Uterus (tissue), 4 donors: ENCODE data around the gene HOXA1. TPM values are rescaled to one million over a fixed set of nuclear protein-coding genes. Genes with fewer than 3 reads are reported as not detected.
"Not testable (repeated sequence)": the region's sequence is repeated elsewhere in the genome, so short reads cannot be mapped to it uniquely, and the experiment has no call there.

Experiments
- DNase-seq, 2 donors: peaks; one replicate each; pipeline ENCODE4 v3.0.0-alpha.2; 2019 to 2020
- H3K27ac ChIP-seq, 2 donors: fragments of 200-600 bp; sonication (generic); 1 replicate in 1 of 2; 2 replicates in 1 of 2; pipeline ENCODE4 v1.5.1; 2016 to 2018
- H3K27me3 ChIP-seq, 2 donors: fragments of 200-600 bp; sonication (generic); one replicate each; pipeline ENCODE4 v1.5.1; 2018 to 2019; ENCODE audit warnings: control low read depth in 1 of 2
- H3K36me3 ChIP-seq, 2 donors: fragments of 200-600 bp; sonication (generic); one replicate each; pipeline ENCODE4 v1.5.1; 2019; ENCODE audit warnings: control low read depth in 1 of 2
- H3K4me1 ChIP-seq, 2 donors: fragments of 200-600 bp; sonication (generic); one replicate each; pipeline ENCODE4 v1.5.1; 2018 to 2019; ENCODE audit warnings: control low read depth in 1 of 2
- H3K4me3 ChIP-seq, 2 donors: fragments of 200-600 bp; sonication (generic); 1 replicate in 1 of 2; 2 replicates in 1 of 2; pipeline ENCODE4 v1.5.1; 2018 to 2019; ENCODE audit warnings: mild to moderate bottlenecking in 1 of 2
- H3K9me3 ChIP-seq, 2 donors: fragments of 200-600 bp; sonication (generic); one replicate each; pipeline ENCODE4 v1.5.1; 2019; ENCODE audit warnings: control low read depth in 1 of 2
- POLR2A ChIP-seq, 2 donors: fragments of 450-650 bp; IDR thresholded peaks; one replicate each; pipeline ENCODE4 v1.6.1; 2016; ENCODE audit warnings: antibody characterized with exemption in 2 of 2, mild to moderate bottlenecking in 1 of 2, moderate library complexity in 1 of 2
- intact Hi-C: fragments of 100-400 bp; cut with DNase I; formaldehyde crosslinking; loops from one replicate; pipeline ENCODE4 v1.15.1; 2023; ENCODE audit warnings: low total_unique reads
- small RNA-seq: library from RNA; depleted of rRNA; stranded (forward); fragments of <200 nt; gene quantifications from one replicate; pipeline ENCODE3, GENCODE V24; 2016
- total RNA-seq, 4 donors: library from RNA; depleted of rRNA in 3 of 4; stranded (reverse); fragments of >200 nt in 3 of 4; gene quantifications; one replicate each; pipeline versions ENCODE4 v1.1.0 to v1.2.4, GENCODE V29; 2014 to 2023
- TF ChIP-seq, protein P1 (sequence below), 4 experiments: fragments of 200-600 bp in 2 of 4; fragments of 450-650 bp in 2 of 4; sonication (generic) in 2 of 4; IDR thresholded peaks; one replicate each; pipeline ENCODE4 v1.5.1; 2016 to 2019; ENCODE audit warnings: antibody characterized with exemption in 4 of 4, mild to moderate bottlenecking in 2 of 4, moderate library complexity in 1 of 4
- donor health status: DM: yes; HTN: yes; CAD: no.

Gene HOXA1
- total RNA-seq, 4 donors from 2014 or later: 0.28 to 2.0 (median 1.5) TPM

DNA sequence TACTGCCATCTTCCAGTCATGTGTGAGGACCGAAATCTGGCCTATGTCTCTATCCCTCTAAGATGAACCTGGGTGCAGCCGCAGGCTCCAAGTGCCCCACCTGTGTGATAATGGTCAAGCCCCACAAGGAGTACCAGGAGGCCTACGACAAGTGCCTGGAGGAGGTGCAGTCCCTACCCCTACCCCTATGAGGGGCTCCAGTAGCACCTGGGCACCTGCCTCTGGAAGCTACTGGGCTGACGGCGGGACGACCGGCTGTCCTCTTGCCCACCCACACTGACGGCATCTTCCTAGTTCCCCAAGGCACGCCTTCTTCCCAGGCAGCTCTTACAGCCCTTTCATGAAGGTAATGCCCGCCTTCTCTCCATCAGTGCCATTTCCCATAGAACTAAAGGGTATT lies 47.4 kb downstream of the HOXA1 start:
- Histone ChIP-seq H3K27me3 (no peaks in the 10 kb centered on the region), H3K4me3 (no peak overlapping the region), H3K36me3 (no peaks in the 10 kb centered on the region), H3K9me3 (no peaks in the 10 kb centered on the region), H3K4me1 (no peaks in the 10 kb centered on the region), H3K27ac (no peak overlapping the region)
- intact Hi-C loops: no loop called here
- no peak for DNase-seq
- TF ChIP-seq, protein P1, sequence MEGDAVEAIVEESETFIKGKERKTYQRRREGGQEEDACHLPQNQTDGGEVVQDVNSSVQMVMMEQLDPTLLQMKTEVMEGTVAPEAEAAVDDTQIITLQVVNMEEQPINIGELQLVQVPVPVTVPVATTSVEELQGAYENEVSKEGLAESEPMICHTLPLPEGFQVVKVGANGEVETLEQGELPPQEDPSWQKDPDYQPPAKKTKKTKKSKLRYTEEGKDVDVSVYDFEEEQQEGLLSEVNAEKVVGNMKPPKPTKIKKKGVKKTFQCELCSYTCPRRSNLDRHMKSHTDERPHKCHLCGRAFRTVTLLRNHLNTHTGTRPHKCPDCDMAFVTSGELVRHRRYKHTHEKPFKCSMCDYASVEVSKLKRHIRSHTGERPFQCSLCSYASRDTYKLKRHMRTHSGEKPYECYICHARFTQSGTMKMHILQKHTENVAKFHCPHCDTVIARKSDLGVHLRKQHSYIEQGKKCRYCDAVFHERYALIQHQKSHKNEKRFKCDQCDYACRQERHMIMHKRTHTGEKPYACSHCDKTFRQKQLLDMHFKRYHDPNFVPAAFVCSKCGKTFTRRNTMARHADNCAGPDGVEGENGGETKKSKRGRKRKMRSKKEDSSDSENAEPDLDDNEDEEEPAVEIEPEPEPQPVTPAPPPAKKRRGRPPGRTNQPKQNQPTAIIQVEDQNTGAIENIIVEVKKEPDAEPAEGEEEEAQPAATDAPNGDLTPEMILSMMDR (IDR thresholded peaks at IDR 0.05): no peak
- TF ChIP-seq POLR2A (IDR thresholded peaks at IDR 0.05): no peak

DNA sequence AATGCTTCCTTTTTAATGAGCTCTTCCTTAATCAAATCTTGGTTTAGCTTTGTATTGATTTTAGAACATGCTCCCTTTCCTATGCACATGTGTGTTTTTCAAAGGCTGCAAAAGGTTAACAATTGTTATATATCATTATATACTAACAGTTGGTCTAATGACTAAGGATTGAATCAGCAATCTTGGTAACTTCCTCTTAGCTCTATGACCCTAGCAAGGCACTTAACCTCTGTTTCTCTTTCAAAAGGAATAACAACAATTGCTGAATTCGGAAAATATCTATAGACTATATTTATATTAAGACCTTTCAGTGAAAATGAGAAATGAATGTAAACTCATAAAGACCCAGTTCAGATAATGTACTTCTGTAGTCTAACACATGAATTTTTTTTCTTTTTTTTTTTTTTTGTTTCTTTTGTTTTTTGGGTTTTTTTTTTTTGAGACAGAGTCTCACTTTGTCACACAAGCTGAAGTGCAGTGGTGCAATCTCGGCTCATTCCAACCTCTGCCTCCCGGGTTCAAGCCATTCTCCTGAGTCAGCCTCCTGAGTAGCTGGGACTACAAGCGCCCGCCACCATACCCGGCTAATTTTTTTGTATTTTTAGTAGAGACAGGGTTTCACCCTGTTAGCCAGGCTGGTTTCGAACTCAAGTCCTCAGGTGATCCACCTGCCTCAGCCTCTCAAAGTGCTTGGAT lies 48.8 kb downstream of the HOXA1 start:
- intact Hi-C loops: no loop called here
- Histone ChIP-seq H3K27me3 (no peaks in the 10 kb centered on the region), H3K9me3 (no peaks in the 10 kb centered on the region), H3K4me3 (no peak overlapping the region), H3K4me1 (no peaks in the 10 kb centered on the region), H3K27ac (no peak overlapping the region), H3K36me3 (no peaks in the 10 kb centered on the region)
- no peak for DNase-seq
- TF ChIP-seq, protein P1 (IDR thresholded peaks at IDR 0.05): no peak
- no peak for TF ChIP-seq POLR2A (IDR thresholded peaks at IDR 0.05)

DNA sequence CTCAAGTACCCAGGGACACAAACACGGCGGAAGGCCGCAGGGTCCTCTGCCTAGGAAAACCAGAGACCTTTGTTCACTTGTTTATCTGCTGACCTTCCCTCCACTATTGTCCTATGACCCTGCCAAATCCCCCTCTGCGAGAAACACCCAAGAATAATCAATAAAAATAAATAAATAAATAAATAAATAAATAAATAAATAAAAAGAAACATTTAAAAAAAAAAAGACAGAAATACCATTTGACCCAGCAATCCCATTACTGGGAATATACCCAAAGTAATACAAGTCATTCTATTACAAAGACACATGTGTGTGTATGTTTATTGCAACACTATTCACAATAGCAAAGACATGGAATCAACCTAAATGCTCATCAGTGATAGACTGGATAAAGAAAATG lies 49.8 kb downstream of the HOXA1 start:
- H3K36me3 ChIP-seq, H3K9me3 ChIP-seq, H3K4me1 ChIP-seq, H3K27me3 ChIP-seq, H3K4me3 ChIP-seq, intact Hi-C loops, H3K27ac ChIP-seq, DNase-seq: not testable (repeated sequence)

DNA sequence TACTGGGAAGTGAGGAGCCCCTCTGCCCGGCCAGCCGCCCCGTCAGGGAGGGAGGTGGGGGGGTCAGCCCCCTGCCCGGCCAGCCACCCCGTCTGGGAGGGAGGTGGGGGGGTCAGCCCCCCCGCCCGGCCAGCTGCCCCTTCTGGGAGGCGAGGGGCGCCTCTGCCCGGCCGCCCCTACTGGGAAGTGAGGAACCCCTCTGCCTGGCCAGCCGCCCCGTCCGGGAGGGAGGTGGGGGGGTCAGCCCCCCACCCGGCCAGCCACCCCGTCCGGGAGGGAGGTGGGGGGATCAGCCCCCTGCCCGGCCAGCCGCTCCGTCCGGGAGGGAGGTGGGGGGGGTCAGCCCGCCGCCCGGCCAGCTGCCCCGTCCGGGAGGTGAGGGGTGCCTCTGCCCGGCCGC lies 50.7 kb downstream of the HOXA1 start:
- DNase-seq, H3K27me3 ChIP-seq, H3K4me3 ChIP-seq, H3K9me3 ChIP-seq, H3K4me1 ChIP-seq, H3K36me3 ChIP-seq, H3K27ac ChIP-seq, intact Hi-C loops: not testable (repeated sequence)

Small RNA genes within 50 kb of the gene (small RNA-seq; reads per million reads assigned to genes)
- gene RF01977: not detected

Other genes starting within 250 kb of the HOXA1 start
- gene SKAP2, start 231.4 kb downstream of the HOXA1 start, total RNA-seq: 10 to 100 TPM in 2 of 4 donors, 1 to 10 TPM in 2; 3.3 to 50.6 (median 12.6) TPM
- 1 to 10 TPM in 2 of 4 donors, not detected in 2; 1.8 to 6.5 TPM for gene HOXA2, start 6.7 kb upstream of the HOXA1 start, total RNA-seq
- gene HOXA4, start 34.8 kb upstream of the HOXA1 start, total RNA-seq: 1 to 10 TPM in 1 of 4 donors, under 1 TPM in 2, not detected in 1; 0.14 to 7.7 (median 0.26) TPM
- 10 to 100 TPM; 10.7 to 61.0 (median 18.9) TPM for gene HOXA5, start 47.7 kb upstream of the HOXA1 start, total RNA-seq
- gene HOXA6, start 51.8 kb upstream of the HOXA1 start, total RNA-seq: 10 to 100 TPM in 3 of 4 donors, 1 to 10 TPM in 1; 1.8 to 19.1 (median 15.4) TPM
- gene HOXA3, start 56.6 kb upstream of the HOXA1 start, total RNA-seq: 10 to 100 TPM in 2 of 4 donors, 1 to 10 TPM in 2; 1.0 to 34.5 (median 19.0) TPM
- gene HOXA7, start 60.7 kb upstream of the HOXA1 start, total RNA-seq: 1 to 10 TPM in 3 of 4 donors, under 1 TPM in 1; 0.26 to 9.1 (median 5.2) TPM
- 10 to 100 TPM in 3 of 4 donors, 1 to 10 TPM in 1; 2.3 to 26.4 (median 22.4) TPM for gene HOXA9, start 69.5 kb upstream of the HOXA1 start, total RNA-seq
- gene HOXA10, start 78.3 kb upstream of the HOXA1 start, total RNA-seq: 100 to 1,000 TPM in 1 of 4 donors, 10 to 100 TPM in 3; 50.0 to 114 (median 69.0) TPM
- 10 to 100 TPM; 32.4 to 82.0 (median 57.8) TPM for gene HOXA11, start 89.2 kb upstream of the HOXA1 start, total RNA-seq
- 10 to 100 TPM in 1 of 4 donors, 1 to 10 TPM in 1, under 1 TPM in 2; 0.40 to 27.5 (median 1.1) TPM for gene HOXA13, start 104.1 kb upstream of the HOXA1 start, total RNA-seq
- under 1 TPM in 1 of 4 donors, not detected in 3; 0.21 TPM for gene EVX1, start 146.8 kb upstream of the HOXA1 start, total RNA-seq